Measurements from ENCODE around the gene VSIG10. TPM values are rescaled to one million over a fixed set of nuclear protein-coding genes. Genes with fewer than 3 reads are reported as not detected.

Gene VSIG10
- total and polyA plus RNA-seq, 4 experiments from 2014 or later, result 1.5 to 5.1 (median 4.8) TPM; not detected in 1

- peaks cover 57 to 64% of the 10 kb centered on the region in 2 donors for H3K36me3 Mint-ChIP-seq
- peaks cover 38% of the 10 kb centered on the region for H3K36me3 ChIP-seq (ENCODE audit: insufficient read depth, low read length)
- POLR2A ChIA-PET (ENCODE audit: partially characterized antibody), result no interaction called here
Measured at GRCh38 chr12:118042091-118042490, 61.7 kb downstream of the VSIG10 start.

DNA sequence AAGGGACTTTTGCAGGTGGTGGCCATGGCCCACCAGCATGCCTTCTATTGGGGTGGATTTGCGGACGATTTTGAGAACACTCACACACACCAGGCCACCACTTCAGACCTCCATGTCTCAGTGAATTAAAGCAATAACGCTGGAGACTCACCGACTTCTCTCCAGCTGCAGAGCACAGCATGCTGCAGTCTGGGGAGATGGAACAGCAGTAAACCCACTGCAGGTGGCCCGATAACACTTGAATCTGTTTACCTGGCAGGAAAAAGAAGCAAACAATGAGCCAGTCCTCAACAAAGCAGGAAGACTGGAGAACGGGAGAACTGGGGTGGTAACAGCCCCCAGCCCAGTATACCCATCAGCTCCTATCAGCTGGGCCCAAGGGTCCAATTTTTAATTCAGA lies 65.7 kb downstream of the VSIG10 start:
- POLR2A ChIA-PET (ENCODE audit: partially characterized antibody), result no interaction called here
- intact Hi-C loops (cut with micrococcal nuclease), result no loop called here
- Mint-ChIP-seq H3K36me3 (peaks cover 55 to 78% of the 10 kb centered on the region in 2 donors), H3K27ac (peak overlapping the region in 2 of 7 donors; percentile 23 to 32), H3K4me3 (no peak overlapping the region), H3K27me3 (no peaks in the 10 kb centered on the region), H3K4me1 (peaks cover 15 to 18% (median 17%) of the 10 kb centered on the region in 4 donors), H3K9me3 (no peaks in the 10 kb centered on the region)
- no peak for DNase-seq
- peaks cover 65% of the 10 kb centered on the region for H3K36me3 ChIP-seq (ENCODE audit: insufficient read depth, low read length)
- H3K9me3 ChIP-seq (ENCODE audit: control insufficient read depth in 1 of 2, low read length in 2 of 2), result no peaks in the 10 kb centered on the region
- CTCF ChIA-PET (ENCODE audit: partially characterized antibody), result interaction anchor here (1.3 kb wide), 1 partner anchor 163 kb away, joined by 3 read pairs; no protein-coding TSS in a partner anchor
- H3K4me1 ChIP-seq (ENCODE audit: insufficient read depth, low read length), result no peaks in the 10 kb centered on the region
- no peak overlapping the region for H3K27ac ChIP-seq (ENCODE audit: low read depth, low read length)
- no peaks in the 10 kb centered on the region for H3K27me3 ChIP-seq (ENCODE audit: insufficient read depth, low read length)
- no peak overlapping the region for H3K4me3 ChIP-seq (ENCODE audit: low read length in 2 of 2)

More at GRCh38 chr12:118042091-118042490, 61.7 kb downstream of the VSIG10 start:
- DNase-seq, result no peak
- no peaks in the 10 kb centered on the region for H3K4me1 ChIP-seq (ENCODE audit: insufficient read depth, low read length)
- Mint-ChIP-seq H3K27me3 (no peaks in the 10 kb centered on the region), H3K4me3 (no peak overlapping the region), H3K4me1 (peaks cover 2 to 11% (median 6%) of the 10 kb centered on the region in 4 donors), H3K27ac (peak overlapping the region in 5 of 7 donors; percentile 41 to 81 (median 70)), H3K9me3 (no peaks in the 10 kb centered on the region)
- no peaks in the 10 kb centered on the region for H3K27me3 ChIP-seq (ENCODE audit: insufficient read depth, low read length)
- intact Hi-C loops (cut with micrococcal nuclease), result no loop called here
- CTCF ChIA-PET (ENCODE audit: partially characterized antibody), result no interaction called here
- no peaks in the 10 kb centered on the region for H3K9me3 ChIP-seq (ENCODE audit: control insufficient read depth in 1 of 2, low read length in 2 of 2)
- H3K27ac ChIP-seq (ENCODE audit: low read depth, low read length), result no peak overlapping the region
- H3K4me3 ChIP-seq (ENCODE audit: low read length in 2 of 2), result no peak overlapping the region

DNA sequence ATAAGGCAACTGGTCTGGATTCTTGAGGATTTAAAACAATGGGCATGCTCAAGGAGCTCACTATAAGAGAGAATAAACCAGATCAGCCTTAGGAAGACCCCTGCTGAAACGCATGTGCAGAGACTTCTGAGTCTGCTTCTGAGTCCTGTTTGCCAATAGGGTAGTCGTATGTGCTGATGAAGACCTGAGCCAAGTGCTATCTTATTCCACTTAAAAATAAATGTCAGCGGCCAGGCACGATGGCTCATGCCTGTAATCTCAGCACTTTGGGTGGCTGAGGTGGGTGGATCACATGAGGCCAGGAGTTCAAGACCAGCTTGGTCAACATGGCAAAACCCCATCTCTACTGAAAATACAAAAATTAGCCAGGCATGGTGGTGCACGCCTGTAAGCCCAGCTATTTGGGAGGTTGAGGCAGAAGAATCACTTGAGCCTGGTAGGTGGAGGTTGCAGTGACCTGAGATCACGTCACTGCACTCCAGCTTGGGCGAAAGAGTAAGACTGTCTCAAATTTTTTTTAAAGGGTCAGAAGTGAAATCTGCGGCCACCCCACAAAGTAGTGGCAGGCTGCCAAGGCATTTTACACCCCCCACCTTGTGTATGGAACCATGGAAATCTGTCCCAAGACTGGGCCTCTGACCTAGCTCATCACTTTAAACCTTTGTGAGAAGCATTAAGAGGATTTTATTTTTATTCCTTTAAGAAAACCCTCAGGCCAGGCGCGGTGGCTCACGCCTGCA lies 67.0 kb downstream of the VSIG10 start:
- H3K36me3 ChIP-seq (ENCODE audit: insufficient read depth, low read length), result peaks cover 57% of the 10 kb centered on the region
- peak overlapping the region in 2 of 7 donors; percentile 29 to 30 for H3K27ac Mint-ChIP-seq

GRCh38 chr12:118035190-118036041 lies 68.4 kb downstream of the VSIG10 start:
- H3K4me1 Mint-ChIP-seq, result peaks cover 17 to 20% (median 19%) of the 10 kb centered on the region in 4 donors
- no peaks in the 10 kb centered on the region for H3K9me3 Mint-ChIP-seq
- intact Hi-C loops (cut with micrococcal nuclease), result no loop called here
- no peak overlapping the region for H3K4me3 Mint-ChIP-seq
- H3K36me3 Mint-ChIP-seq, result peaks cover 46 to 75% of the 10 kb centered on the region in 2 donors
- ChIA-PET POLR2A (ENCODE audit: partially characterized antibody) (interaction anchor here (0.7 to 2.3 kb wide), 4 partner anchors 19 to 160 kb away, joined by 3 to 11 read pairs (median 4); partner anchors contain the start of genes RFC5 and WSB2), CTCF (ENCODE audit: partially characterized antibody) (interaction anchor here (1.0 to 6.1 kb wide), 7 partner anchors 12 to 161 kb away, joined by 3 to 50 read pairs (median 6); partner anchors contain the start of gene RFC5)
- Histone ChIP-seq H3K36me3 (ENCODE audit: insufficient read depth, low read length) (peaks cover 52% of the 10 kb centered on the region), H3K27me3 (ENCODE audit: insufficient read depth, low read length) (no peaks in the 10 kb centered on the region), H3K27ac (ENCODE audit: low read depth, low read length) (no peak overlapping the region), H3K4me3 (ENCODE audit: low read length in 2 of 2) (no peak overlapping the region), H3K9me3 (ENCODE audit: control insufficient read depth in 1 of 2, low read length in 2 of 2) (no peaks in the 10 kb centered on the region), H3K4me1 (ENCODE audit: insufficient read depth, low read length) (no peaks in the 10 kb centered on the region)
- H3K27me3 Mint-ChIP-seq, result no peaks in the 10 kb centered on the region
- H3K27ac Mint-ChIP-seq, result peak overlapping the region; percentile 17 to 87 (median 68)
- no peak for DNase-seq

More for the DNA sequence above, 67.0 kb downstream of the VSIG10 start:
- H3K27me3 Mint-ChIP-seq, result no peaks in the 10 kb centered on the region
- H3K36me3 Mint-ChIP-seq, result peaks cover 49 to 74% of the 10 kb centered on the region in 2 donors
- POLR2A ChIA-PET (ENCODE audit: partially characterized antibody), result interaction anchor here (1.3 to 1.4 kb wide), 2 partner anchors 21 to 162 kb away, joined by 5 read pairs; no protein-coding TSS in a partner anchor
- no peak overlapping the region for H3K4me3 Mint-ChIP-seq
- Histone ChIP-seq H3K9me3 (ENCODE audit: control insufficient read depth in 1 of 2, low read length in 2 of 2) (no peaks in the 10 kb centered on the region), H3K4me3 (ENCODE audit: low read length in 2 of 2) (no peak overlapping the region), H3K27me3 (ENCODE audit: insufficient read depth, low read length) (no peaks in the 10 kb centered on the region), H3K27ac (ENCODE audit: low read depth, low read length) (no peak overlapping the region), H3K4me1 (ENCODE audit: insufficient read depth, low read length) (no peaks in the 10 kb centered on the region)
- DNase-seq, result no peak
- intact Hi-C loops (cut with micrococcal nuclease), result no loop called here
- H3K9me3 Mint-ChIP-seq, result no peaks in the 10 kb centered on the region
- H3K4me1 Mint-ChIP-seq, result peaks cover 17 to 20% (median 20%) of the 10 kb centered on the region in 4 donors
- CTCF ChIA-PET (ENCODE audit: partially characterized antibody), result interaction anchor here (0.8 to 6.1 kb wide), 2 partner anchors 21 to 162 kb away, joined by 3 to 50 read pairs; no protein-coding TSS in a partner anchor

- Histone ChIP-seq H3K27ac (ENCODE audit: low read depth, low read length) (no peak overlapping the region), H3K4me3 (ENCODE audit: low read length in 2 of 2) (no peak overlapping the region), H3K27me3 (ENCODE audit: insufficient read depth, low read length) (no peaks in the 10 kb centered on the region), H3K36me3 (ENCODE audit: insufficient read depth, low read length) (peaks cover 52% of the 10 kb centered on the region), H3K4me1 (ENCODE audit: insufficient read depth, low read length) (no peaks in the 10 kb centered on the region), H3K9me3 (ENCODE audit: control insufficient read depth in 1 of 2, low read length in 2 of 2) (no peaks in the 10 kb centered on the region)
- Mint-ChIP-seq H3K27me3 (no peaks in the 10 kb centered on the region), H3K36me3 (peaks cover 46 to 79% of the 10 kb centered on the region in 2 donors), H3K4me1 (peaks cover 17 to 20% (median 19%) of the 10 kb centered on the region in 4 donors), H3K27ac (peak overlapping the region; percentile 65 to 90 (median 85)), H3K4me3 (peak overlapping the region in 7 of 8 donors; percentile 1 to 73 (median 56)), H3K9me3 (no peaks in the 10 kb centered on the region)
- ChIA-PET POLR2A (ENCODE audit: partially characterized antibody) (interaction anchor here (0.7 to 2.3 kb wide), 4 partner anchors 18 to 159 kb away, joined by 3 to 11 read pairs (median 4); partner anchors contain the start of genes RFC5 and WSB2), CTCF (ENCODE audit: partially characterized antibody) (interaction anchor here (0.9 to 6.1 kb wide), 10 partner anchors 12 to 185 kb away, joined by 3 to 50 read pairs (median 4); partner anchors contain the start of gene RFC5)
- intact Hi-C loops (cut with micrococcal nuclease), result loop anchor here (1.0 kb wide), 1 partner anchor 159 kb away; no protein-coding TSS in a partner anchor
- no peak for DNase-seq
Measured at GRCh38 chr12:118034429-118035189, 69.2 kb downstream of the VSIG10 start.

GRCh38 chr12:118033902-118034301 lies 69.9 kb downstream of the VSIG10 start:
- Mint-ChIP-seq H3K4me1 (peaks cover 17 to 20% (median 19%) of the 10 kb centered on the region in 4 donors), H3K36me3 (peaks cover 43 to 79% of the 10 kb centered on the region in 2 donors), H3K27me3 (no peaks in the 10 kb centered on the region), H3K27ac (peak overlapping the region; percentile 58 to 90 (median 85)), H3K4me3 (peak overlapping the region in 7 of 8 donors; percentile 1 to 73 (median 56)), H3K9me3 (no peaks in the 10 kb centered on the region)
- Histone ChIP-seq H3K4me1 (ENCODE audit: insufficient read depth, low read length) (no peaks in the 10 kb centered on the region), H3K4me3 (ENCODE audit: low read length in 2 of 2) (no peak overlapping the region), H3K27ac (ENCODE audit: low read depth, low read length) (no peak overlapping the region), H3K9me3 (ENCODE audit: control insufficient read depth in 1 of 2, low read length in 2 of 2) (no peaks in the 10 kb centered on the region), H3K27me3 (ENCODE audit: insufficient read depth, low read length) (no peaks in the 10 kb centered on the region), H3K36me3 (ENCODE audit: insufficient read depth, low read length) (peaks cover 47% of the 10 kb centered on the region)
- DNase-seq, result no peak
- POLR2A ChIA-PET (ENCODE audit: partially characterized antibody), result interaction anchor here (0.7 to 2.3 kb wide), 3 partner anchors 19 to 159 kb away, joined by 3 to 11 read pairs (median 4); partner anchors contain the start of gene WSB2
- CTCF ChIA-PET (ENCODE audit: partially characterized antibody), result interaction anchor here (0.9 to 6.1 kb wide), 7 partner anchors 13 to 184 kb away, joined by 3 to 50 read pairs (median 4); no protein-coding TSS in a partner anchor
- intact Hi-C loops (cut with micrococcal nuclease), result loop anchor here (1.0 kb wide), 1 partner anchor 159 kb away; no protein-coding TSS in a partner anchor

All from CD4-positive, alpha-beta memory T cell (primary cell).